GM19023 (cell line): ENCODE results near the gene RNF168.
"Not testable (repeated sequence)": the region's sequence is repeated elsewhere in the genome, so short reads cannot be mapped to it uniquely, and the experiment has no call there.

ENCODE experiments used
- ATAC-seq: cut with Tn5 transposase; IDR thresholded peaks from one replicate; pipeline ENCODE4 v1.9.1; 2021; ENCODE audit warnings: mild to moderate bottlenecking, moderate library complexity; ENCODE audit not compliant: unreplicated experiment

Gene RNF168

DNA sequence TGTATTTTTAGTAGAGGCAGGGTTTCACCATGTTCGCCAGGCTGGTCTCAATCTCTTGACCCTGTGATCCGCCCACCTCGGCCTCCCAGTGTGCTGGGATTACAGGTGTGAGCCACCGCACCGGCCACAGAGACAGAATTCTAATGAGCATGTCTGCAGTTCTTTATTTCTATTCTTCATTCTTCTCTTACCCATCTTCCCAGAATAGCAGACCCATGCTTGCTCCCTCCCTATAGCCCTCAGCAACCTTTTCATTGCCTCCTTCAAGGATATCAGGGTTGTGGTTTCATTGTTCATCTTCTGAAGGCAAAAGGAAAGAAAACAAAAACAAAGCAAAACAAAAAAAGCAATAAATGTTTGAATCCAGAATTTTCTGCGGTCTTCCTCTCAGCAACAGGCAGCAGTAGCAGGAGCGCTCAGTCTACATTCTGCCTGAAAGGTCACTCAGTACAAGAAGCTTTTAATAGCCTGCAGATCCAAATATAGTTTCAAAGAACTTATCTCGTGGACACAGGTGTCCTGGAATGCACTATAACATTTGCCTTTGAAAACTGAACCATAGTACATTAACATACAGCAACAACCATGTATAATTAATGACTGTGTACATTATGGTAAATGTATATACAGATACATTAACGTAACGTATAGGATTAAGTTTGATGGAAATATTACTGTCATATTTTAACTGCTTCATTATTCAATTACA lies 11.5 kb upstream of the RNF168 start, which contains the start of gene SMCO1:
Gene SMCO1 (minus strand): TSS at position 434 of the 709 bp plus-strand sequence. CDS start 137 bp downstream, at position 297.
- no peak for ATAC-seq

GRCh38 chr3:196514350-196514716 lies 10.8 kb upstream of the RNF168 start:
- no peak for ATAC-seq

- ATAC-seq, result no peak
Observed at GRCh38 chr3:196513697-196514349, 10.3 kb upstream of the RNF168 start.

DNA sequence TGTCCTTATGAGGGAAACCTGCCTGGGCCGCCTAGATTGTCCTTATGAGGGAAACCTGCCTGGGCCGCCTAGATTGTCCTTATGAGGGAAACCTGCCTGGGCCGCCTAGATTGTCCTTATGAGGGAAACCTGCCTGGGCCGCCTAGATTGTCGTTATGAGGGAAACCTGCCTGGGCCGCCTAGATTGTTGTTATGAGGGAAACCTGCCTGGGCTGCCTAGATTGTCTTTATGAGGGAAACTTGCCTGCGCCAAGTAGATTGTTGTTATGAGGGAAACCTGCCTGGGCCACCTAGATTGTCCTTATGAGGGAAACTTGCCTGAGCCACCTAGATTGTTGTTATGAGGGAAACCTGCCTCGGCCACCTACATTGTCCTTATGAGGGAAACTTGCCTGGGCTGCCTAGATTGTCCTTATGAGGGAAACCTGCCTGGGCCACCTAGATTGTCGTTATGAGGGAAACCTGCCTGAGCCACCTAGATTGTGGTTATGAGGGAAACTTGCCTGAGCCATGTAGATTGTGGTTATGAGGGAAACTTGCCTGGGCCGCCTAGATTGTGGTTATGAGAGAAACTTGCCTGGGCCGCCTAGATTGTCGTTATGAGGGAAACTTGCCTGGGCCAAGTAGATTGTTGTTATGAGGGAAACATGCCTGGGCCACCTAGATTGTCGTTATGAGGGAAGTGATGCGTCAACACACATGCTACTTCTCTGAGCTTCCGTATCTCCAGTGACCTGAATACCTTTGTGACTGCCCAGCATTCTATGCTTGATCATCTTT lies 8.3 kb upstream of the RNF168 start:
- not testable (repeated sequence) for ATAC-seq

GRCh38 chr3:196511108-196511507 lies 7.5 kb upstream of the RNF168 start:
- not testable (repeated sequence) for ATAC-seq

DNA sequence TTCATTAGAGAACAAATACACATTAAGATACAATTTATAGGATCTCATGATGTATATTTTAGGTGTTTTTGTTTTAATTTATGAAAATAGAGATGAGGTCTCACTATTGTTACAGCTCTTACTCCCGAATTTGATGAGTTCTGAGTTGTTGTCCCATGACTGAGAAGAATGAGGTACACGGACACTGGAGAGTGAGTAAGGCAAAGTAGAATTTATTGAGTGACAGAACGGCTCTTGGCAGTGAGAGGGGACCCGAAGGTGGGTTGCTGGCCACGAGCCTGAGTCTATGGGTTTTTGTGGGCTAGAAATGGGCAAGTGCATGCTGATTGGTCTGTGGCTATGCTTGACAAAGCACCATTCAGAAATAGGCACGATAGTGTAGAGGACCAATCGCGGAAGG lies 3.1 kb upstream of the RNF168 start:
- no peak for ATAC-seq

DNA sequence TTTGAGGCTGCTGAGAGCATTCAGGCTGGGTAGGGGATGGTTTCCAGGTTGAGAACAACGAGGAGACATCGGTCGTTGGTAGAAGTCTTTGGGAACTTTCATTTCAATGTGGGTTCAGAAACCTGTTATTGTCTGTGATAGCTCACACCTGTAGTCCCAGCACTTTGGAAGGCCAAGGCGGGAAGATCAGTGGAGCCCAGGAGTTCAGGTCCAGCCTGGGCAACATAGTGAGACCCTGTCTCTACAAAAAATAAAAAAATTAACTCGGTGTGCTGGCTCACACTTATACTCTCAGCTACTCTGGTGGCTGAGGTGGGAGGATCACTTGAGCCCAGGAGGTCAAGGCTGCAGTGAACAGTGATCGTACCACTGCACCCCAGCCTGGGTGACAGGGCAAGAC lies 988 bp upstream of the RNF168 start:
- ATAC-seq, result no peak

GRCh38 chr3:196504077-196504398 lies 470 bp upstream of the RNF168 start:
- not testable (repeated sequence) for ATAC-seq

GRCh38 chr3:196502775-196503195 lies 783 bp downstream of the RNF168 start:
- ATAC-seq, result peak; percentile 5

DNA sequence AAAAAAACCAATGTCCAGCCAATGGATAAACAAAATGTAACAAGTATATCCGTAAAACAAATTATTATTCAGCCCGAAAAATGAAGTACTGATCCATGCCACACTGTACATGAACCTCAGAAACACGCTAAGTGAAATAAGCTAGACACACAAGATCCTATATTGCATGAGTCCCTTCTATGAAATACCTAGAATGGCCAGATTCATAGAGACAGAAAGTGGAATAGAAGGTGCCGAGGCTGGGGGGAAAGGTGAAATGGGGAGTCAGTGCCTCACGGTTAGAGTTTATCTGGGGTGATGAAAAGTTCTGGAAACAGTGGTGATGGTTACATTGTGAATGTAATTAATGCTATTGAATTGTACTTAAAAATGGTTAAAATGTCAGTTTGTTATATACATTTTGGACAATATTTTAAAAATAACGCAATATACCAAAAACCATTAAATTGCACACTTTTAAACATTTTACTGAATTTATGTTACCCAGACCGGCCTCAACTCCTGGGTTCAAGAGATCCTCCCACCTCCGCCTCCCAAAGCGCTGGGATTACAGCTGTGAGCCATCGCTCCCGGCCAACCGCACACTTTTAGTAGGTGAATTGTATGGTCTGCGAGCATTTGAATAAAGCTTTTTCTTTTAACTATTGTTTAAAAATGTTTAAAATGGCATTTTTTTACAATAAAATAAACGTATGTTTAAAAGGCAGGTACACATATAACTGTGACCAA lies 2.1 kb downstream of the RNF168 start:
- no peak for ATAC-seq

DNA sequence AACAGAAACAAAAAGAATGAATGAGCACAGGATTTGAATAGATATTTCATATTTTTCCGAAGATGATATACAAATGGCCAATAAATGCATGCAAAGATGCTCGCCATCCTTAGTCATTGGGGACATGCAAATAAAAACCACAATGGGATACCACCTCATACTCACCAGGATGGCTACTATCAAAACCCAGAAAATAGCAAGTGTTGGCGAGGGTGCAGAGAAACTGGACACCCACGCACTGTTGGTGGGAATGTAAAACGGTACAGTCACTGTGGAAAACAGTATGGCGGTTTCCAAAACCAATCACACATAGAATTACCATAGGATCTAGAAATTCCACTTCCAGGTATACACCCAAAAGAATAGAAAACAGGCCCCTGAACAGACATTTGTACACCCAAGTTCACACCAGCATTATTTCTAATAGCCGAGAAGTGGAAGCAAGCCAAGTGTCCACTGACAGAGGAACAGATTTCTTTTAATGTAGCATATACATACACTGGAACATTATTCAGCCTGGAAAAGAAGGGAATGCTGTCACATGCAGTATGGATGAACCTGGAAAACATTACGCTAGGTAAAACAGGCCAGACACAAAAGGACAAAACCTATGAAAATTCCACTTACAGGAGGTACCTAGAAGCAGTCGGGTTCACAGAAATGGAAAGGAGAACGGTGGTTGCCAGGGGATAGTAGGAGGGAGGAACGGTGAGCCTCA lies 3.6 kb downstream of the RNF168 start:
- ATAC-seq, result no peak

- no peak for ATAC-seq
Observed at GRCh38 chr3:196499061-196499460, 4.5 kb downstream of the RNF168 start.

GRCh38 chr3:196498297-196498696 lies 5.3 kb downstream of the RNF168 start:
- no peak for ATAC-seq

DNA sequence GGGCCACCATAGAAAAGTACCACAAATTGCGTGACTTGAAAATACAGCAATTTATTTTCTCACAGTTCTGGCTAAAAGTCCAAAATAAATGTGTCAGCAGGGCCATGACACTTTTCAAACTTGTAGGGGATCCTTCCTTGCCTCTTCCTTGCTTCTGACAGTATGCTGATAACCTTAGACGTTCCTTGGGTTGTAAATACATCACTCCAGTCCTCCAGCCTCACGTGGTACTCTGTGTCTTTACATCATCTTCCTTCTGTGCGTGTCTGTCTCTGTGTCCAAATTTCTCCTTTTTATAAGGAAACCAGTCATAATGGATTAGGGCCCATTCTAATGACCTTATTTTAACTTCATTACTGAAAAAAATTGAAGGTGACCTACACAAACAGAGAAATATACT lies 7.4 kb downstream of the RNF168 start:
- ATAC-seq, result no peak

- ATAC-seq, result no peak
Observed at GRCh38 chr3:196493292-196493691, 10.3 kb downstream of the RNF168 start.

DNA sequence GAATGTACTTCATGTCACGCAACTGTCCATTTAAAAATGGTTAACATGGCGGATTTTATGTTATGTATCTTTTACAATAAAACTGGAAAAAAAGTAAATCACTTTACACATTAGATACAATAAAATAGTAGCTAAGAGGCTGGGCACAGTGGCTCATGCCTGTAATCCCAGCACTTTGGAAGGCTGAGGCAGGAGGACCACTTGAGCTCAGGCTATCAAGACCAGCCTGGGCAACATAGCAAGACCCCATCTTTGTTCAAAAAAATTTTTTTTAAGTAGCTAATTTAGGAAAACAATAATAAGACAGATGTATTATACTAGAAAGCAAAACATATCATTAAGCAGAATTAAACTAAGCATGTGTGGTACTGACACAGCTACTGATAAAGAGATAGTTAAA lies 11.5 kb downstream of the RNF168 start:
- ATAC-seq, result no peak

GRCh38 chr3:196489747-196490146 lies 13.8 kb downstream of the RNF168 start:
- ATAC-seq, result no peak

- ATAC-seq, result no peak
Observed at GRCh38 chr3:196486263-196486662, 17.3 kb downstream of the RNF168 start.

GRCh38 chr3:196477678-196478077 lies 25.9 kb downstream of the RNF168 start:
- no peak for ATAC-seq

- no peak for ATAC-seq
Observed at GRCh38 chr3:196472286-196472685, 31.3 kb downstream of the RNF168 start.

DNA sequence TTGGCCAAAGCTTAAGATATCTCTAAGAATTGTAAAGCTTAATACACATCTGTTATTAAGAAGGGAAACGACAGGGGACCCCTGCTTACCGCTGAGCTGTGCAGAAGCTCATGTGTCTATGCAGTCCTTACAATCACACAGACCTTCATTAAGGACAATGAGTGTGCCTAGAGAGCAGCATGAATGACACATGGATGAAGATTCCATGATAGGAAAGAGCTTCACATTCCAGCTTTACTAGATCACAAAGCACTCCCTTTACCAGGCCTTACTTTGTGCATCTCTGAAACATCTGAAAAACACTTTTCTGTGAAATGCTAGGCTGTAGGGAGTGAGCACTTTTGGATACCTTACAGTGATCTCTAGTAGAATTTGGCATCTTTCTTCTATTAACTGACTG lies 32.0 kb downstream of the RNF168 start:
- no peak for ATAC-seq
